OCI-LY1 (cell line): ENCODE data around the gene ZNF768.

Experiments
- CTCF ChIP-seq: fragments of 200-600 bp; sonication (generic), shearing (Covaris generic); IDR thresholded peaks from 2 replicates; pipeline ENCODE4 v1.5.1; 2017; ENCODE audit warnings: mild to moderate bottlenecking, antibody characterized with exemption, low read length, moderate library complexity, mixed read lengths
- EZH2 ChIP-seq: fragments of 200-600 bp; sonication (generic), shearing (Covaris generic); IDR thresholded peaks from 2 replicates; pipeline ENCODE4 v1.8.0; 2017; ENCODE audit warnings: borderline replicate concordance, mixed run types, mild to moderate bottlenecking, antibody characterized with exemption, low read length, moderate library complexity, mixed read lengths

DNA sequence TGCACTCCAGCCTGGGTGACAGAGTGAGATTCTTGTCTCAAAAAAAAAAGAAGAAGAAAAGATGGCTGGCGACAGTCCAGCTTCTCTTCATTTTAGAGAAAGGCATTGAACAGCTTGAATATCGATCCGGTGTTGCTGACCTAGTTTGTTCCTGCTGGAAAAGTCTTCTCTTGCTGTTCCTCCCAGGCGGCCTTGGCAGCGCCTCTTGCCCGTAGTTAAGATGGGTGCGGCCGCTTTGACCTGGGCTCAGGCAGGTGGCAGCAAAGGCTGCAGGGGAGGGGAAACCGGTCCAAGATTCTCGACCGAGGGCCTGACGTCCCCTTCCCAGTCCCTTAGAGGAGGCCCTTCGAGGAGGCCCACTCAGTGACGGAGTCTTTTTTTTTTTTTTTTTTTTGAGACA lies 35.7 kb upstream of the ZNF768 start:
- TF ChIP-seq CTCF (peak; percentile 8; the same call in 1 of the 2 replicates), EZH2 (no peak)
